ENCODE results near the gene ADNP2. TPM values are rescaled to one million over a fixed set of nuclear protein-coding genes. Genes with fewer than 3 reads are reported as not detected.

ADNP2 gene
- total RNA-seq, 4 donors from 2014 or later = 6.2 to 24.0 (median 14.7) TPM

- H3K4me3 ChIP-seq = no peak overlapping the region
- intact Hi-C loops (cut with DNase I; ENCODE audit: low total_unique reads) = no loop called here
- H3K36me3 ChIP-seq = no peaks in the 10 kb centered on the region
- no peak overlapping the region for H3K27ac ChIP-seq
- peaks cover 0 to 4% of the 10 kb centered on the region in 2 donors for H3K4me1 ChIP-seq
- no peaks in the 10 kb centered on the region for H3K27me3 ChIP-seq
- DNase-seq = no peak
- TF ChIP-seq POLR2A (IDR thresholded peaks at IDR 0.05) = no peak
- no peak for TF ChIP-seq CTCF (IDR thresholded peaks at IDR 0.05)
- no peaks in the 10 kb centered on the region for H3K9me3 ChIP-seq
Measured at GRCh38 chr18:80179857-80180558, 70.9 kb downstream of the ADNP2 start.

GRCh38 chr18:80180778-80181564 lies 71.9 kb downstream of the ADNP2 start:
- TF ChIP-seq CTCF (IDR thresholded peaks at IDR 0.05) (no peak), POLR2A (IDR thresholded peaks at IDR 0.05) (no peak)
- H3K27me3 ChIP-seq = no peaks in the 10 kb centered on the region
- peaks cover 0 to 4% of the 10 kb centered on the region in 2 donors for H3K4me1 ChIP-seq
- H3K9me3 ChIP-seq = no peaks in the 10 kb centered on the region
- H3K27ac ChIP-seq = no peak overlapping the region
- no peak for DNase-seq
- H3K4me3 ChIP-seq = no peak overlapping the region
- intact Hi-C loops (cut with DNase I; ENCODE audit: low total_unique reads) = no loop called here
- no peaks in the 10 kb centered on the region for H3K36me3 ChIP-seq

GRCh38 chr18:80181642-80182461 lies 72.8 kb downstream of the ADNP2 start:
- no peak overlapping the region for H3K27ac ChIP-seq

GRCh38 chr18:80182855-80183254 lies 73.8 kb downstream of the ADNP2 start:
- intact Hi-C loops (cut with DNase I; ENCODE audit: low total_unique reads) = no loop called here
- Histone ChIP-seq H3K27me3 (no peaks in the 10 kb centered on the region), H3K9me3 (no peaks in the 10 kb centered on the region), H3K27ac (no peak overlapping the region), H3K36me3 (no peaks in the 10 kb centered on the region), H3K4me3 (no peak overlapping the region), H3K4me1 (no peaks in the 10 kb centered on the region)
- TF ChIP-seq POLR2A (IDR thresholded peaks at IDR 0.05) = no peak
- TF ChIP-seq CTCF (IDR thresholded peaks at IDR 0.05) = no peak
- no peak for DNase-seq

More at GRCh38 chr18:80181642-80182461, 72.8 kb downstream of the ADNP2 start:
- Histone ChIP-seq H3K4me3 (no peak overlapping the region), H3K4me1 (peaks cover 0 to 4% of the 10 kb centered on the region in 2 donors), H3K27me3 (no peaks in the 10 kb centered on the region), H3K9me3 (no peaks in the 10 kb centered on the region), H3K36me3 (no peaks in the 10 kb centered on the region)
- no peak for DNase-seq
- intact Hi-C loops (cut with DNase I; ENCODE audit: low total_unique reads) = no loop called here
- TF ChIP-seq POLR2A (IDR thresholded peaks at IDR 0.05) = no peak
- TF ChIP-seq CTCF (IDR thresholded peaks at IDR 0.05) = no peak
